K562 (cell line): Measurements from ENCODE around the gene ADGRD1. TPM values are rescaled to one million over a fixed set of nuclear protein-coding genes. Genes with fewer than 3 reads are reported as not detected.

Experiments used
- ATF7 ChIP-seq: fragments of 450-650 bp; IDR thresholded peaks from 2 replicates; pipeline ENCODE4 v1.7.1; 2014; ENCODE audit warnings: mild to moderate bottlenecking, moderate library complexity
- PPARD ChIP-seq: fragments of 250-450 bp; sonication (Bioruptor Pico); IDR thresholded peaks from 2 replicates; pipeline ENCODE4 v1.8.0; 2022; ENCODE audit warnings: inconsistent platforms, mild to moderate bottlenecking, moderate library complexity
- STAT5B ChIP-seq: fragments of 250-450 bp; sonication (Bioruptor Pico); IDR thresholded peaks from 2 replicates; pipeline ENCODE4 v1.8.0; 2021; ENCODE audit warnings: mild to moderate bottlenecking, inconsistent platforms
- TBP ChIP-seq: optimal IDR thresholded peaks from 2 replicates; pipeline ENCODE3; 2011; ENCODE audit warnings: low read depth, low read length, improper control_type of control experiment
- ZC3H8 ChIP-seq: fragments of 450-650 bp; IDR thresholded peaks from 2 replicates; pipeline ENCODE4 v1.6.1; 2017
- ZNF347 ChIP-seq: fragments of 450-650 bp; formaldehyde crosslinking; IDR thresholded peaks from 2 replicates; pipeline ENCODE4 v1.4.0; 2020; ENCODE audit warnings: low read depth, mild to moderate bottlenecking, moderate library complexity
- polyA plus RNA-seq, 8 experiments: library from polyadenylated mRNA; depleted of rRNA in 4 of 8; stranded (reverse) in 5 of 8; unstranded in 3 of 8; fragments of >200 nt; fragmentation: Nextera tagmentation in 2 of 8; fragmentation: Illumina TruSeq in 1 of 8; extraction: Ambion mirVana in 2 of 8; extraction: Trizol in 1 of 8; gene quantifications; 2 replicates each; pipeline versions ENCODE4 v1.2.1 to v1.2.3, GENCODE V29; 2011 to 2014; ENCODE audit warnings: inconsistent platforms in 1 of 8, missing spikeins in 1 of 8
- total RNA-seq, 7 experiments: library from RNA; depleted of rRNA in 6 of 7; stranded (reverse); fragments of >200 nt in 6 of 7; fragmentation: Illumina TruSeq in 2 of 7; extraction: Trizol in 2 of 7; gene quantifications; 2 replicates each; pipeline versions ENCODE4 v1.2.1 to v1.2.3, GENCODE V29; 2011 to 2021; ENCODE audit warnings: low replicate concordance in 1 of 7
- TF ChIP-seq, protein P1 (sequence below): fragments of 450-650 bp; IDR thresholded peaks from 2 replicates; pipeline ENCODE4 v1.6.1; 2016; ENCODE audit warnings: mild to moderate bottlenecking, moderate library complexity
- TF ChIP-seq, protein P2 (sequence below), 2 experiments: IDR thresholded peaks; 2 replicates each; pipeline ENCODE4 v1.6.1; 2011; ENCODE audit warnings: borderline replicate concordance in 1 of 2, control low read depth in 1 of 2, low read depth in 1 of 2, low read length in 1 of 2, mild to moderate bottlenecking in 1 of 2, mixed read lengths in 1 of 2, moderate library complexity in 1 of 2; ENCODE audit not compliant: insufficient read depth in 1 of 2, insufficient read length in 1 of 2, poor library complexity in 1 of 2, severe bottlenecking in 1 of 2; ENCODE audit errors: extremely low read depth in 1 of 2
- TF ChIP-seq, protein P3 (sequence below): sonication (generic); formaldehyde crosslinking; IDR thresholded peaks from 2 replicates; pipeline ENCODE4 v1.8.1; 2023; ENCODE audit warnings: mild to moderate bottlenecking, missing genetic modification reagents
- TF ChIP-seq, protein P4 (sequence below): sonication (generic); formaldehyde crosslinking; IDR thresholded peaks from 2 replicates; pipeline ENCODE4 v1.9.0; 2022; ENCODE audit warnings: mild to moderate bottlenecking, missing genetic modification reagents
- TF ChIP-seq, protein P5 (sequence below): fragments of 250-450 bp; sonication (Bioruptor Pico); IDR thresholded peaks from 2 replicates; pipeline ENCODE4 v1.5.0; 2022; ENCODE audit warnings: mild to moderate bottlenecking

Gene ADGRD1
- total and polyA plus RNA-seq, 9 of the 15 experiments (the other 6 are each of a cell fraction or from before 2014, with no cell fraction given) = 1.7 to 11.7 (median 3.3) TPM

DNA sequence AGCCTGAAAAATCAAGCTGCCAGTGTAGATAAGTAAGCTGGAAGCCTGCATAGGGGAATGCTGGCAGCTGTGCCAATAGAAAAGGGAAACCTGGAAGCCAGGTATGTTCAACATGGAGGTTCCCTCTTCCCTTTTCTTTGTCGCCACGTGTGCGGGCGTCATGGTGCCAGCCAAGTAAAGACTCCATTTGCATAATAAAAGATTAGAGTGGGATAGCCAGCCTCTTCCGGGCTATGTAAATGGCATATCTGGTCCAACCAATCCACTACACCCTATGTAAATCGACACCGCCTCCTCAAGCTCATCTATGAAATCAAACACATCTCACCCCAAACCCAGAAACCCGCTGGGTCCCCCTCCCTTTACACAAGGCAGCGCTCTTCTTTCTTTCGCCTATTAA, 5.6 kb upstream of the ADGRD1 start (continued):
- TF ChIP-seq, protein P1, sequence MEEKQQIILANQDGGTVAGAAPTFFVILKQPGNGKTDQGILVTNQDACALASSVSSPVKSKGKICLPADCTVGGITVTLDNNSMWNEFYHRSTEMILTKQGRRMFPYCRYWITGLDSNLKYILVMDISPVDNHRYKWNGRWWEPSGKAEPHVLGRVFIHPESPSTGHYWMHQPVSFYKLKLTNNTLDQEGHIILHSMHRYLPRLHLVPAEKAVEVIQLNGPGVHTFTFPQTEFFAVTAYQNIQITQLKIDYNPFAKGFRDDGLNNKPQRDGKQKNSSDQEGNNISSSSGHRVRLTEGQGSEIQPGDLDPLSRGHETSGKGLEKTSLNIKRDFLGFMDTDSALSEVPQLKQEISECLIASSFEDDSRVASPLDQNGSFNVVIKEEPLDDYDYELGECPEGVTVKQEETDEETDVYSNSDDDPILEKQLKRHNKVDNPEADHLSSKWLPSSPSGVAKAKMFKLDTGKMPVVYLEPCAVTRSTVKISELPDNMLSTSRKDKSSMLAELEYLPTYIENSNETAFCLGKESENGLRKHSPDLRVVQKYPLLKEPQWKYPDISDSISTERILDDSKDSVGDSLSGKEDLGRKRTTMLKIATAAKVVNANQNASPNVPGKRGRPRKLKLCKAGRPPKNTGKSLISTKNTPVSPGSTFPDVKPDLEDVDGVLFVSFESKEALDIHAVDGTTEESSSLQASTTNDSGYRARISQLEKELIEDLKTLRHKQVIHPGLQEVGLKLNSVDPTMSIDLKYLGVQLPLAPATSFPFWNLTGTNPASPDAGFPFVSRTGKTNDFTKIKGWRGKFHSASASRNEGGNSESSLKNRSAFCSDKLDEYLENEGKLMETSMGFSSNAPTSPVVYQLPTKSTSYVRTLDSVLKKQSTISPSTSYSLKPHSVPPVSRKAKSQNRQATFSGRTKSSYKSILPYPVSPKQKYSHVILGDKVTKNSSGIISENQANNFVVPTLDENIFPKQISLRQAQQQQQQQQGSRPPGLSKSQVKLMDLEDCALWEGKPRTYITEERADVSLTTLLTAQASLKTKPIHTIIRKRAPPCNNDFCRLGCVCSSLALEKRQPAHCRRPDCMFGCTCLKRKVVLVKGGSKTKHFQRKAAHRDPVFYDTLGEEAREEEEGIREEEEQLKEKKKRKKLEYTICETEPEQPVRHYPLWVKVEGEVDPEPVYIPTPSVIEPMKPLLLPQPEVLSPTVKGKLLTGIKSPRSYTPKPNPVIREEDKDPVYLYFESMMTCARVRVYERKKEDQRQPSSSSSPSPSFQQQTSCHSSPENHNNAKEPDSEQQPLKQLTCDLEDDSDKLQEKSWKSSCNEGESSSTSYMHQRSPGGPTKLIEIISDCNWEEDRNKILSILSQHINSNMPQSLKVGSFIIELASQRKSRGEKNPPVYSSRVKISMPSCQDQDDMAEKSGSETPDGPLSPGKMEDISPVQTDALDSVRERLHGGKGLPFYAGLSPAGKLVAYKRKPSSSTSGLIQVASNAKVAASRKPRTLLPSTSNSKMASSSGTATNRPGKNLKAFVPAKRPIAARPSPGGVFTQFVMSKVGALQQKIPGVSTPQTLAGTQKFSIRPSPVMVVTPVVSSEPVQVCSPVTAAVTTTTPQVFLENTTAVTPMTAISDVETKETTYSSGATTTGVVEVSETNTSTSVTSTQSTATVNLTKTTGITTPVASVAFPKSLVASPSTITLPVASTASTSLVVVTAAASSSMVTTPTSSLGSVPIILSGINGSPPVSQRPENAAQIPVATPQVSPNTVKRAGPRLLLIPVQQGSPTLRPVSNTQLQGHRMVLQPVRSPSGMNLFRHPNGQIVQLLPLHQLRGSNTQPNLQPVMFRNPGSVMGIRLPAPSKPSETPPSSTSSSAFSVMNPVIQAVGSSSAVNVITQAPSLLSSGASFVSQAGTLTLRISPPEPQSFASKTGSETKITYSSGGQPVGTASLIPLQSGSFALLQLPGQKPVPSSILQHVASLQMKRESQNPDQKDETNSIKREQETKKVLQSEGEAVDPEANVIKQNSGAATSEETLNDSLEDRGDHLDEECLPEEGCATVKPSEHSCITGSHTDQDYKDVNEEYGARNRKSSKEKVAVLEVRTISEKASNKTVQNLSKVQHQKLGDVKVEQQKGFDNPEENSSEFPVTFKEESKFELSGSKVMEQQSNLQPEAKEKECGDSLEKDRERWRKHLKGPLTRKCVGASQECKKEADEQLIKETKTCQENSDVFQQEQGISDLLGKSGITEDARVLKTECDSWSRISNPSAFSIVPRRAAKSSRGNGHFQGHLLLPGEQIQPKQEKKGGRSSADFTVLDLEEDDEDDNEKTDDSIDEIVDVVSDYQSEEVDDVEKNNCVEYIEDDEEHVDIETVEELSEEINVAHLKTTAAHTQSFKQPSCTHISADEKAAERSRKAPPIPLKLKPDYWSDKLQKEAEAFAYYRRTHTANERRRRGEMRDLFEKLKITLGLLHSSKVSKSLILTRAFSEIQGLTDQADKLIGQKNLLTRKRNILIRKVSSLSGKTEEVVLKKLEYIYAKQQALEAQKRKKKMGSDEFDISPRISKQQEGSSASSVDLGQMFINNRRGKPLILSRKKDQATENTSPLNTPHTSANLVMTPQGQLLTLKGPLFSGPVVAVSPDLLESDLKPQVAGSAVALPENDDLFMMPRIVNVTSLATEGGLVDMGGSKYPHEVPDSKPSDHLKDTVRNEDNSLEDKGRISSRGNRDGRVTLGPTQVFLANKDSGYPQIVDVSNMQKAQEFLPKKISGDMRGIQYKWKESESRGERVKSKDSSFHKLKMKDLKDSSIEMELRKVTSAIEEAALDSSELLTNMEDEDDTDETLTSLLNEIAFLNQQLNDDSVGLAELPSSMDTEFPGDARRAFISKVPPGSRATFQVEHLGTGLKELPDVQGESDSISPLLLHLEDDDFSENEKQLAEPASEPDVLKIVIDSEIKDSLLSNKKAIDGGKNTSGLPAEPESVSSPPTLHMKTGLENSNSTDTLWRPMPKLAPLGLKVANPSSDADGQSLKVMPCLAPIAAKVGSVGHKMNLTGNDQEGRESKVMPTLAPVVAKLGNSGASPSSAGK = peak; percentile 36
- no peak for TF ChIP-seq ZC3H8
- no peak for TF ChIP-seq STAT5B (CRISPR knock-in tag)
- no peak for TF ChIP-seq TBP
- no peak for TF ChIP-seq PPARD (CRISPR knock-in tag)
- TF ChIP-seq, protein P2, sequence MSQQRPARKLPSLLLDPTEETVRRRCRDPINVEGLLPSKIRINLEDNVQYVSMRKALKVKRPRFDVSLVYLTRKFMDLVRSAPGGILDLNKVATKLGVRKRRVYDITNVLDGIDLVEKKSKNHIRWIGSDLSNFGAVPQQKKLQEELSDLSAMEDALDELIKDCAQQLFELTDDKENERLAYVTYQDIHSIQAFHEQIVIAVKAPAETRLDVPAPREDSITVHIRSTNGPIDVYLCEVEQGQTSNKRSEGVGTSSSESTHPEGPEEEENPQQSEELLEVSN (IDR thresholded peaks at IDR 0.05; ENCODE audit: borderline replicate concordance in 1 of 2, extremely low read depth in 1 of 2, insufficient read depth in 1 of 2, insufficient read length in 1 of 2, low read depth in 1 of 2, low read length in 1 of 2, poor library complexity in 1 of 2, severe bottlenecking in 1 of 2) = peak in 1 of 2 experiments; percentile 60
- TF ChIP-seq, protein P3, sequence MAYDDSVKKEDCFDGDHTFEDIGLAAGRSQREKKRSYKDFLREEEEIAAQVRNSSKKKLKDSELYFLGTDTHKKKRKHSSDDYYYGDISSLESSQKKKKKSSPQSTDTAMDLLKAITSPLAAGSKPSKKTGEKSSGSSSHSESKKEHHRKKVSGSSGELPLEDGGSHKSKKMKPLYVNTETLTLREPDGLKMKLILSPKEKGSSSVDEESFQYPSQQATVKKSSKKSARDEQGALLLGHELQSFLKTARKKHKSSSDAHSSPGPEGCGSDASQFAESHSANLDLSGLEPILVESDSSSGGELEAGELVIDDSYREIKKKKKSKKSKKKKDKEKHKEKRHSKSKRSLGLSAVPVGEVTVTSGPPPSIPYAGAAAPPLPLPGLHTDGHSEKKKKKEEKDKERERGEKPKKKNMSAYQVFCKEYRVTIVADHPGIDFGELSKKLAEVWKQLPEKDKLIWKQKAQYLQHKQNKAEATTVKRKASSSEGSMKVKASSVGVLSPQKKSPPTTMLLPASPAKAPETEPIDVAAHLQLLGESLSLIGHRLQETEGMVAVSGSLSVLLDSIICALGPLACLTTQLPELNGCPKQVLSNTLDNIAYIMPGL (CRISPR knock-in tag) = no peak
- no peak for TF ChIP-seq ATF7
- no peak for TF ChIP-seq ZNF347 (CRISPR knock-in tag)
- TF ChIP-seq, protein P4, sequence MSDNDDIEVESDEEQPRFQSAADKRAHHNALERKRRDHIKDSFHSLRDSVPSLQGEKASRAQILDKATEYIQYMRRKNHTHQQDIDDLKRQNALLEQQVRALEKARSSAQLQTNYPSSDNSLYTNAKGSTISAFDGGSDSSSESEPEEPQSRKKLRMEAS (CRISPR knock-in tag) = peak; percentile 32; the same call in 1 of the 2 replicates
- TF ChIP-seq, protein P5, sequence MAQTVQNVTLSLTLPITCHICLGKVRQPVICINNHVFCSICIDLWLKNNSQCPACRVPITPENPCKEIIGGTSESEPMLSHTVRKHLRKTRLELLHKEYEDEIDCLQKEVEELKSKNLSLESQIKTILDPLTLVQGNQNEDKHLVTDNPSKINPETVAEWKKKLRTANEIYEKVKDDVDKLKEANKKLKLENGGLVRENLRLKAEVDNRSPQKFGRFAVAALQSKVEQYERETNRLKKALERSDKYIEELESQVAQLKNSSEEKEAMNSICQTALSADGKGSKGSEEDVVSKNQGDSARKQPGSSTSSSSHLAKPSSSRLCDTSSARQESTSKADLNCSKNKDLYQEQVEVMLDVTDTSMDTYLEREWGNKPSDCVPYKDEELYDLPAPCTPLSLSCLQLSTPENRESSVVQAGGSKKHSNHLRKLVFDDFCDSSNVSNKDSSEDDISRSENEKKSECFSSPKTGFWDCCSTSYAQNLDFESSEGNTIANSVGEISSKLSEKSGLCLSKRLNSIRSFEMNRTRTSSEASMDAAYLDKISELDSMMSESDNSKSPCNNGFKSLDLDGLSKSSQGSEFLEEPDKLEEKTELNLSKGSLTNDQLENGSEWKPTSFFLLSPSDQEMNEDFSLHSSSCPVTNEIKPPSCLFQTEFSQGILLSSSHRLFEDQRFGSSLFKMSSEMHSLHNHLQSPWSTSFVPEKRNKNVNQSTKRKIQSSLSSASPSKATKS (CRISPR knock-in tag) = no peak
